Activated effector memory CD4-positive, alpha-beta T cell treated with Interleukin-2 at 50 U/mL for 16 hours (primary cell): ENCODE measurements around the gene REN.

Source experiments
- DNase-seq: peaks from one replicate; pipeline ENCODE4 v3.0.0-alpha.2; 2020

Gene REN

GRCh38 chr1:204105131-204105515, 61.0 kb downstream of the REN start:
- no peak for DNase-seq
